AG04450 (cell line): ENCODE data around the gene MAD1L1. TPM values are rescaled to one million over a fixed set of nuclear protein-coding genes. Genes with fewer than 3 reads are reported as not detected.
A peak's percentile ranks its signal among the peaks of the same experiment; 100 is the strongest.

ENCODE experiments used
- CTCF ChIA-PET: fragments of 300-600, 350-600 bp; formaldehyde crosslinking; extraction: SDS; loops from one replicate; lab custom pipeline; 2022; ENCODE audit warnings: antibody characterized with exemption, inconsistent platforms; lab: Charles Lee
- POLR2A ChIA-PET: fragments of 350-600 bp; formaldehyde crosslinking; extraction: SDS; loops from one replicate; lab custom pipeline; 2021; ENCODE audit warnings: antibody characterized with exemption, inconsistent platforms; lab: Yijun Ruan, JAX
- DNase-seq: peaks from one replicate; pipeline ENCODE4 v3.0.0-alpha.2; 2011; ENCODE audit warnings: low read depth, low spot score
- H3K27ac ChIP-seq: one replicate; pipeline ENCODE4 v1.5.1; 2012; ENCODE audit warnings: low read depth, low read length, control low read depth
- H3K27me3 ChIP-seq: one replicate; pipeline ENCODE4 v1.6.0; 2012; ENCODE audit warnings: low read length; ENCODE audit not compliant: control insufficient read depth, insufficient read depth
- H3K4me3 ChIP-seq: 2 replicates; pipeline ENCODE4 v1.5.1; 2011; ENCODE audit warnings: mild to moderate bottlenecking, low read depth, low read length, control low read depth
- H3K9me3 ChIP-seq: 2 replicates; pipeline ENCODE4 v1.5.1; 2012; ENCODE audit warnings: low read length; ENCODE audit not compliant: control insufficient read depth, insufficient read depth
- CTCF ChIP-seq: IDR thresholded peaks from 2 replicates; pipeline ENCODE4 v1.5.1; 2011; ENCODE audit warnings: low read depth, low read length, control low read depth, inconsistent platforms
- polyA plus RNA-seq: library from polyadenylated mRNA; depleted of rRNA; stranded (reverse); fragments of >200 nt; gene quantifications from 2 replicates; pipeline ENCODE4 v1.2.3, GENCODE V29; 2011

The MAD1L1 gene
- polyA plus RNA-seq, 1 experiment = 11.9 TPM

DNA sequence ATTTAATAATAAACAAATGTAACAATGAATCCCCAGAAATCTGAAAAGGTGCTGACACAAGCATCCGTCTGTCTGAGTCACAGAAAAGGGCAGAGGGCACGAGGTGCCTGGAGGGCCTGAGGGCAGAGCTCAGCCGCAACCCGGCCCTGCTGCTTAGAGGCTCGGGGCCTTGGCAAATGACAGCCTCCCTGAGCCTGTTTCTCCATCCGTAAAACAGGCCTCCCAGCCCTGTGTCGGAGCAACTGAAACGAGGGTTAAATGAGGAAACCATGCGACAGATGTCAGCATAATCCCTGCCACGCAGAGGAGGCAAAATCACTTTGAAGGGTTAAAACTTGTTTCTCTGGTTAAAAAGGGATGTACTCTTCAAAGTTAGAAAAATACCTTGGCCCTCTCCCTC is 34.2 kb upstream of the MAD1L1 start:
- H3K4me3 ChIP-seq = no peak overlapping the region
- POLR2A ChIA-PET = interaction anchor here (0.6 to 0.8 kb wide), 2 partner anchors 13 to 52 kb away, joined by 3 to 7 read pairs; no protein-coding TSS in a partner anchor
- no peaks in the 10 kb centered on the region for H3K27me3 ChIP-seq
- H3K9me3 ChIP-seq = no peaks in the 10 kb centered on the region
- TF ChIP-seq CTCF = no peak
- CTCF ChIA-PET = no interaction called here
- no peak for DNase-seq
- H3K27ac ChIP-seq = peak overlapping the region; percentile 31

GRCh38 chr7:2264158-2264557 is 31.4 kb upstream of the MAD1L1 start:
- ChIA-PET CTCF (no interaction called here), POLR2A (no interaction called here)
- H3K9me3 ChIP-seq = no peaks in the 10 kb centered on the region
- no peak overlapping the region for H3K4me3 ChIP-seq
- DNase-seq = no peak
- H3K27me3 ChIP-seq = no peaks in the 10 kb centered on the region
- TF ChIP-seq CTCF = no peak
- no peak overlapping the region for H3K27ac ChIP-seq

GRCh38 chr7:2263176-2263575 is 30.4 kb upstream of the MAD1L1 start:
- ChIA-PET CTCF (no interaction called here), POLR2A (no interaction called here)
- H3K9me3 ChIP-seq = no peaks in the 10 kb centered on the region; the same call in 1 of the 2 replicates
- H3K4me3 ChIP-seq = no peak overlapping the region
- no peak for DNase-seq
- H3K27ac ChIP-seq = no peak overlapping the region
- no peak for TF ChIP-seq CTCF
- no peaks in the 10 kb centered on the region for H3K27me3 ChIP-seq

DNA sequence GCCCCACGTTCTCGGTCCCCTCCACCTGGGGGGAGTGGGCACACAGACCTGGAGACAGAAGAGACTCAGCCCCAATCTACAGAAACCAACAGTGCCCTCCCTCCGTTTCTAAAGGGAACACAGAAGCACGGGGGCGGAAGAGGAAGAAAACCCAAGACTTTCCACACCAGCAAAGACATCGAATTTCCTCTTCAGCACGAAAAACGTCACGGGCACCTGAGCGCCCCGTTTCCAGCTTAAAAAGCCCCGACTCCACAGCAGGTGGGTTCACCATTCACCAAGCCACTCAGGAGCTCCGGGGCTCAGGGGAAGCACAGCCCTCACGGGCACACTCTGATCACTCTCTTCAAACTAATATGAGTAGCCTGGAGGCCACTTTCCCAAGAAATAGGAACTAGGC is 28.9 kb upstream of the MAD1L1 start:
- ChIA-PET POLR2A (interaction anchor here (0.5 to 0.6 kb wide), 2 partner anchors 35 to 279 kb away, joined by 3 to 4 read pairs; no protein-coding TSS in a partner anchor), CTCF (no interaction called here)
- H3K27ac ChIP-seq = no peak overlapping the region
- no peak for DNase-seq
- TF ChIP-seq CTCF = no peak
- no peaks in the 10 kb centered on the region for H3K27me3 ChIP-seq
- H3K4me3 ChIP-seq = no peak overlapping the region
- H3K9me3 ChIP-seq = no peaks in the 10 kb centered on the region; the same call in 1 of the 2 replicates

DNA sequence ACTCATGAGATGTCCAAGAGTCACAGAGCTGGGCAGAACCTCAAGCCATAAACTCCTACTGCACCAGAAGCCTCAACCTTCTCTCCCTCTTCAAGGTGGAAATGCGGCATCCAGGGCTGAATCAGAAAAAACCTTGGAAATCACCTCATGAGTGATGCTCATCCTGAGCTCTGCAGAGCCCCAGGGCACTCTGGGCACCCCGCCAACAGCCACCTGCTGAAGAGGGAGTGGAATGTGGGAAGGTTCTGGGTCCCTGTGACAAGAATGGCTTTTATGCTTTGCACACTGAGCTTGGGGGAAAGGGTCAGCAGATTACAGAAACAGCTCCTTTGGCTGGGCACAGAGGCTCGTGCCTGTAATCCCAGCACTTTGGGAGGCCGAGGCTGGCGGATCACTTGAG is 28.1 kb upstream of the MAD1L1 start:
- ChIA-PET POLR2A (no interaction called here), CTCF (interaction anchor here (1.3 kb wide), 1 partner anchor 12 kb away, joined by 4 read pairs; no protein-coding TSS in a partner anchor)
- H3K9me3 ChIP-seq = no peaks in the 10 kb centered on the region; the same call in 1 of the 2 replicates
- no peak for TF ChIP-seq CTCF
- no peak overlapping the region for H3K27ac ChIP-seq
- no peak overlapping the region for H3K4me3 ChIP-seq
- DNase-seq = no peak
- no peaks in the 10 kb centered on the region for H3K27me3 ChIP-seq
